Endodermal cell (in vitro differentiated cells): ENCODE results near the gene BTG2. TPM values are rescaled to one million over a fixed set of nuclear protein-coding genes. Genes with fewer than 3 reads are reported as not detected.
"Not testable (repeated sequence)": the region's sequence is repeated elsewhere in the genome, so short reads cannot be mapped to it uniquely, and the experiment has no call there.

Experiments
- DNase-seq: peaks from one replicate; pipeline ENCODE4 v3.0.0-alpha.2; 2017
- H3K27ac ChIP-seq: 2 replicates; pipeline ENCODE4 v1.5.1; 2013; ENCODE audit warnings: mild to moderate bottlenecking, low read depth, low read length, moderate library complexity
- H3K27me3 ChIP-seq: 2 replicates; pipeline ENCODE4 v1.6.1; 2013; ENCODE audit warnings: mild to moderate bottlenecking, low read length, moderate library complexity; ENCODE audit not compliant: insufficient read depth, control insufficient read depth, poor library complexity, severe bottlenecking
- H3K36me3 ChIP-seq: 2 replicates; pipeline ENCODE4 v1.7.0; 2013; ENCODE audit warnings: mild to moderate bottlenecking, low read length, moderate library complexity; ENCODE audit not compliant: control insufficient read depth, insufficient read depth
- H3K4me1 ChIP-seq: one replicate; pipeline ENCODE4 v1.7.0; 2013; ENCODE audit warnings: low read length; ENCODE audit not compliant: control insufficient read depth, insufficient read depth
- H3K4me3 ChIP-seq: 2 replicates; pipeline ENCODE4 v1.5.1; 2013; ENCODE audit warnings: mild to moderate bottlenecking, low read length, moderate library complexity
- H3K9ac ChIP-seq: 2 replicates; pipeline ENCODE4 v1.6.1; 2013; ENCODE audit warnings: mild to moderate bottlenecking, low read length, moderate library complexity; ENCODE audit not compliant: poor library complexity, severe bottlenecking; ENCODE audit errors: extremely low read depth
- H3K9me3 ChIP-seq: 2 replicates; pipeline ENCODE4 v1.6.1; 2013; ENCODE audit warnings: mild to moderate bottlenecking, low read length, moderate library complexity; ENCODE audit not compliant: control insufficient read depth
- H3K27ac Mint-ChIP-seq: 2 replicates; pipeline ENCODE4 v1.8.0; 2020; ENCODE audit warnings: mixed read lengths
- H3K27me3 Mint-ChIP-seq: 2 replicates; pipeline ENCODE4 v1.8.0; 2021; ENCODE audit warnings: mild to moderate bottlenecking, mixed read lengths; ENCODE audit not compliant: insufficient read depth
- H3K36me3 Mint-ChIP-seq: 2 replicates; pipeline ENCODE4 v1.8.0; 2020; ENCODE audit warnings: low read depth, mixed read lengths
- H3K4me1 Mint-ChIP-seq: 2 replicates; pipeline ENCODE4 v1.8.0; 2020; ENCODE audit warnings: mixed read lengths
- H3K4me3 Mint-ChIP-seq: 2 replicates; pipeline ENCODE4 v1.8.0; 2020; ENCODE audit warnings: mild to moderate bottlenecking, moderate library complexity, mixed read lengths
- H3K9me3 Mint-ChIP-seq: 2 replicates; pipeline ENCODE4 v1.8.0; 2020; ENCODE audit warnings: mild to moderate bottlenecking, mixed read lengths
- CTCF ChIP-seq: fragments of 200-600 bp; sonication (generic); conservative IDR thresholded peaks from 2 replicates; pipeline ENCODE4 v1.5.0; 2021; ENCODE audit warnings: antibody characterized with exemption, mild to moderate bottlenecking
- WGBS, 2 experiments: methylation state at CpG; one replicate each; pipeline versions ENCODE4 v1.1.5 to v1.1.7; 2013; ENCODE audit warnings: missing lambda C conversion rate in 2 of 2, mixed read lengths in 1 of 2; ENCODE audit not compliant: insufficient coverage in 1 of 2, insufficient read length in 1 of 2; 5-methylcytosine and 5-hydroxymethylcytosine counted together
- total RNA-seq, 2 donors: library from RNA; stranded (reverse); fragmentation: NEBNext Ultra II Directional in 1 of 2; extraction: Animal tissue kit (Norgen Biotek cat#: 25700) in 1 of 2; gene quantifications; 2 replicates in 1 of 2; 3 replicates in 1 of 2; pipeline ENCODE4 v1.2.1, GENCODE V29; 2021

BTG2 gene
- total RNA-seq, 2 donors from 2014 or later = 49.8 to 54.6 TPM

- no peaks in the 10 kb centered on the region for H3K36me3 Mint-ChIP-seq
- peaks cover 13% of the 10 kb centered on the region for H3K4me1 ChIP-seq
- peaks cover 46% of the 10 kb centered on the region for H3K4me1 Mint-ChIP-seq
- no peaks in the 10 kb centered on the region for H3K9me3 ChIP-seq
- H3K9me3 Mint-ChIP-seq = no peaks in the 10 kb centered on the region
- H3K36me3 ChIP-seq = no peaks in the 10 kb centered on the region
- no peak for DNase-seq
- no peak overlapping the region for H3K4me3 ChIP-seq
- H3K27me3 ChIP-seq = no peaks in the 10 kb centered on the region
- H3K27me3 Mint-ChIP-seq = peaks cover 36% of the 10 kb centered on the region
- no peak overlapping the region for H3K27ac Mint-ChIP-seq
- no peak overlapping the region for H3K27ac ChIP-seq
- TF ChIP-seq CTCF = no peak
- no peak overlapping the region for H3K9ac ChIP-seq
- 94 to 100% methylated on average over 2 to 7 of the region's 7 CpGs for WGBS, 2 experiments
- no peak overlapping the region for H3K4me3 Mint-ChIP-seq
Measured at GRCh38 chr1:203296460-203297073, 8.8 kb upstream of the BTG2 start.

- Histone ChIP-seq H3K9me3 (no peaks in the 10 kb centered on the region), H3K4me1 (peaks cover 13% of the 10 kb centered on the region), H3K36me3 (no peaks in the 10 kb centered on the region), H3K27ac (no peak overlapping the region), H3K27me3 (peaks cover 17% of the 10 kb centered on the region), H3K9ac (no peak overlapping the region), H3K4me3 (no peak overlapping the region)
- no peak for TF ChIP-seq CTCF
- peaks cover 50% of the 10 kb centered on the region for H3K27me3 Mint-ChIP-seq
- no peaks in the 10 kb centered on the region for H3K36me3 Mint-ChIP-seq
- H3K4me3 Mint-ChIP-seq = no peak overlapping the region
- no peak for DNase-seq
- no peak overlapping the region for H3K27ac Mint-ChIP-seq
- H3K4me1 Mint-ChIP-seq = peaks cover 47% of the 10 kb centered on the region
- no peaks in the 10 kb centered on the region for H3K9me3 Mint-ChIP-seq
- WGBS, 2 experiments = 88 to 91% methylated on average over 4 of the region's 4 CpGs
Measured at GRCh38 chr1:203299169-203299568, 6.2 kb upstream of the BTG2 start.

GRCh38 chr1:203299719-203300429 is 5.4 kb upstream of the BTG2 start:
- not testable (repeated sequence) for H3K27ac Mint-ChIP-seq, H3K27ac ChIP-seq, H3K9ac ChIP-seq, DNase-seq, H3K4me3 Mint-ChIP-seq, H3K9me3 Mint-ChIP-seq, H3K36me3 ChIP-seq, H3K36me3 Mint-ChIP-seq, H3K9me3 ChIP-seq, H3K4me3 ChIP-seq
- Mint-ChIP-seq H3K27me3 (peaks cover 54% of the 10 kb centered on the region), H3K4me1 (peaks cover 51% of the 10 kb centered on the region)
- WGBS, 2 experiments = 87 to 100% methylated on average over 2 to 8 of the region's 8 CpGs
- Histone ChIP-seq H3K27me3 (peaks cover 24% of the 10 kb centered on the region), H3K4me1 (peaks cover 13% of the 10 kb centered on the region)
